NCI-H510A (cell line): ENCODE results near the gene SLC12A7.
"Not testable (repeated sequence)": the region's sequence is repeated elsewhere in the genome, so short reads cannot be mapped to it uniquely, and the experiment has no call there.

Source experiments
- DNase-seq: peaks from one replicate; lab custom pipeline; 2025; lab: John Stamatoyannopoulos, UW

SLC12A7 gene

DNA sequence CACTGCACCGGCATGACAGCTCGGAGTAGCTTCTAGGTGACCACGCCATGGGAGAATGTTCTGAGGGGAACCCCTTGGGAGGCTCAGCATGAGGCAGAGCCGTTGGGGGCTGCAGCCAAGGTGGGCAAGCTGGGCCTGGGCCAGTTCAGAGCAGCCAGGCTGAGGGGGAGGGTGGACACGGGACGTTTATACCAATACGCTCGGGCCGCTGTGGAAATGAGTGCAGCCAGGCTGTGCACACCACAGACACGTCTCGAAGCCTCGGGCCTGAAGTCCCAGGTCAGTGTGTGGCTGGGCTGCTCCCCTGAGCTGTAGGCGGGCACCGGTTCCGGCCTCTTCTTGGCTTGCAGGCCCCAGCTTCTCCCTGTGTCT lies 28.9 kb upstream of the SLC12A7 start:
- DNase-seq = no peak

- DNase-seq = peak; percentile 96
Measured at GRCh38 chr5:1140171-1140817, 28.4 kb upstream of the SLC12A7 start.

- DNase-seq = no peak
Measured at GRCh38 chr5:1139331-1140170, 27.7 kb upstream of the SLC12A7 start.

DNA sequence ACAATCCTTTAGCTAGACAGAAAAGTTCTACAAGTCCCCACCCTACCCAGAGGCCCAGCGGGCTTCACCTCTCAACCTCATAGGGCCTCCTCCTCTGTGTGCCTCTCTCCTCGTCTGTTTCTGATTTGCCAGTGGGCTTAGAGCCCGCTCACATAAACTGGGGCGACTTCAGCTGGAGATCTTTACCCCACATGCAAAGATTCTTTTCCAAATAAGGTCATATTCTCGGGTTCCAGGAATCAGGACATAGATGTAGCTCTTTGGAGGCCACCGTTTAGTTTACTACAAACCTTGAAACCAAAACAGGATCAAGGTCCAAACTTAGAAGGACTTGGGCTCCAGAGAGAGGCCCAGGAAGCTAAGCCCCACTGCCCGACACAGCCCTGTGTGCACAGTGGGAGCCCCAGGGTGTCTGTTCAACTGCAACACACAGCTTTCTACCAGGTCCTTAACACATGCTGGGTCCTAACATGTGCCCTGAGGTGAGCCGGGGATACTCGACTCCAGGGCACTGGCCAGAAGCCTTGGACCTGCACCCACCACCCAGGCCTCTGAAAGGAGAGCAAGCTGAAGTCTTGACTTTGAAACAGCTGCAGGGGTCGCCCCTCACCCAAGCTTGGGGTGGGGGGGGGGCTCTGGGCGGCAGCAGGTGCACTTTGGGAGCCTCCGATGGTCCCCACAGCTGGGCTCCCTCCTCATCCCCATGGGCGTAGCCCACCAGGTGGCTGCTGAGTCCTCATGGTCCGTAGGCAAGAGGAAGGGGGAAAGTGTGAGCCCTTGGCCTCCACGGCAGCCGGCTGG lies 26.8 kb upstream of the SLC12A7 start:
- DNase-seq = no peak

DNA sequence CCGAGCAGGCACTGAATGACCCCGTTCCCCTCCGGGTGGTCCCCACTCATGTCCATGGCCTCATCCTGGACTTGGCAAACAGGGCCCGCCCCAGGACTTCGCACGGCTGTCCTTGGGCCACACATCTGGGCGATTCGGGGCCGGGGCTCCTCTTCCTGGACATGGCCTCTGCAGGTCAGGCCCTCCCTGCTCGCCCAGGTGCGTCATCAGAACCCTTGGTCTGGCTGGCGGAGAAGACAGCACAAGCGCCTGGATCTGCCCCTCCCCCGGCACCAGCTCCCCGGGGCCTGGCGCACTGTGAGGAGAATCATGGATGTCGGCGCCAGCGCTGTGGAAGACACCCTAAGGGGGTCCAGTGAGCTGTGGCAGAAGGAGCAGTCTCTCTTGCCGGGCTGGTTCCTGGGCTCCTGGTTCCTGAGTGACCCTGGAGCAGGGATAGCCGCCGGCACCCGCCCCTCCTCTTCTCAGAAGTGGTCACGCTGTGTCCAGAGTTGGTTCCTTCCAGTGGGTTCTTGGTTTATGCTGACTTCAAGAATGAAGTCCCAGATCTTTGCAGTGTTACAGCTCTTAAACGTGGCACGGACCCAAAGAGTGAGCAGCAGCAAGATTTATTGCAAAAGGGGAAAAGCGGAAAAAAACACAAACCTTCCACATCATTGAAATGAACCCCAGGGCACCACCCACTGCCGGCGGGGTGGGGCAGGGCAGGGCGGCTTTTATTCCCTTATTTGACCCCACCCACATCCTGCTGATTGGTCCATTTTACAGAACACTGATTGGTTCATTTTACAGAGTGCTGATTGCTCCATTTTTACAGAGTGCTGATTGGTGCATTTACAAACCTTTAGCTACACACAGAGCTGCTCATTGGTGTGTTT lies 25.9 kb upstream of the SLC12A7 start:
- DNase-seq = no peak

- DNase-seq = no peak
Measured at GRCh38 chr5:1136814-1137213, 25.0 kb upstream of the SLC12A7 start.

GRCh38 chr5:1135696-1136525 lies 24.0 kb upstream of the SLC12A7 start:
- DNase-seq = no peak

DNA sequence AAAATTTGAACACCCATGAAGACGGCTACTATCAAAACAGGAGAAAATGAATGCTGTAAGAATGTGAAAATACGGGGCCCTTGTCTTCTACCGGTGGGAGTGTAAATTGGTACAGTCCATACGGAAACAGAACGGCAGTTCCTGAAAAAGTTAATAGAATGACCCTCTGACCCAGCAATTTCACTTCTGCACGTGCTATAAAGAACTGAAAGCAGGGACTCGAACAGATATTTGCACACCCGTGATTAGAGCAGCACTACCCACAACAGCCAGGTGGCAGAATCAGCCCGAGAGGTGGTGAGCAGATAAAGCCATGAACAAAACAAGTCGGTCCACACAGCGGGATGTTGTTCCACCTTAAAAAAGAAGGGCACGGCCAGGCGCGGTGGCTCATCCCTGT lies 22.6 kb upstream of the SLC12A7 start:
- no peak for DNase-seq

DNA sequence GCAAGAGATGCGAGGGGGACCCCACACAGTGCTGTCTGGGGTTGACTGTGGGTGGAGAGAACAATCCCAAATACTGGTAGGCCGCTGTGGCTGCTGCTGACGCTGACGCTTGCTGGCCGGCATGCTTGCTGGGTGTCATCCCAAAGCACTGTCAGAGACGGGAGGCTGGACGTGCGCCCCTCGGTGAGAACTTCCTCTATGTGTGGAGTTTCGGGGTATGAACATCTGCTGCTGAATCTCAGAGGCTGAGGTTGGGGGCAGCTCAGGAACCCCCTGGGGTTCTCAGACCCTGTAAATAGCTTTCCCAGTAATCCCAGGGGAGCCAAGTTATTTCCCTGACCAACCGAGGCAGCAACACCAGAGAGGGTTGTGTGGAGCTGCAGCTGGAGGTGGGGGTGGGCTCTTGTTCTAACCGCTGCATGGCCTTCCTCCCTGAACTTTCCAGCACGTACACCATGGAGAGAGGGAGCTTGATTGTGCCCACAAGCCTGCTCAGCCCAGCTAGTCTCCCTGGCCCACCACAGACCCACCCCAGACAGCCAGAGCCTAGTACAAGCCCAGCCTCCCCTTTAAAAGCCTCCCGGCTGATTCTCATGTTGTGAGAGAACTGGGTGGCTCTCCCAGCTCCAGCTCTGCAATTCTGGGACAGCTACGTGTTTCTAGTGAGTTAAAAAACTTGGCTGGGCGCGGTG lies 21.8 kb upstream of the SLC12A7 start:
- DNase-seq = no peak

GRCh38 chr5:1133108-1133507 lies 21.2 kb upstream of the SLC12A7 start:
- no peak for DNase-seq

DNA sequence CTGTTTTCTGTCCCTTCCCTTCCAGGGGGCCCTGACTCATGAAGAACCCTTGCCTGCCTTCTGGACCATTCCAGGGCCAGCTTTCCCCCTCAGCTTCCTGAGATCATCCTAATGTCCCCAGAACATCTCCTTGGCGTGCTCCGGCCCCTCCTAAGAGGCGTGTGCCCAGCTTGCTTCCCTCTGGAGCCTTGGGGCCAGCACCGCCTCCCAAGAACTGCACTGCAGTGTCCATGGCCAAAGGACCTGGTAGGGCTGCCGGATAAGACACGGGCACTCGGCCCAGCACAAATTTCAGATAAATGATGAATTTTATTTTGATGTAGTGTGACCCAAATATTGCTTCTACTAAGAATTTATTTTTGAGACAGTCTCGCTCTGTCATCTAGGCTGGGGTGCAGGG lies 20.7 kb upstream of the SLC12A7 start:
- no peak for DNase-seq

GRCh38 chr5:1131726-1132125 lies 19.9 kb upstream of the SLC12A7 start:
- no peak for DNase-seq

- DNase-seq = peak; percentile 37
Measured at GRCh38 chr5:1131191-1131621, 19.3 kb upstream of the SLC12A7 start.

GRCh38 chr5:1130218-1130946 lies 18.5 kb upstream of the SLC12A7 start:
- peak; percentile 99 for DNase-seq

DNA sequence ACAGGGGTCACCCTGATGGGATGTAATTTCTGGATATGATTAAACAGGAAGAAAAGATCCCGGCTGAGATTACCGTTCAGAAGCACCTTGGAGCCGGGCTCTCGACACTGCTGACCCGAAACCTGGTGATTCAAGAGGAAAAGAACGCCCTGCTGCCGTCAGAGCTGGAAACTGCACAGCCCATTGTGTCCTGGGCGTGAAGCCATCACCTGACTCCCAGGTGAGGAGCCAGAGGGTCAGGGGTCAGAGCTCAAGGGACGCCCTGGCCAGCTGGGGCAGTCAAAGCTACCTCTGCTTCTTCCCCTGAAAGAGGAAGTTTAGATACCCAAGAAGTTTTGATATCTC lies 17.8 kb upstream of the SLC12A7 start:
- no peak for DNase-seq

DNA sequence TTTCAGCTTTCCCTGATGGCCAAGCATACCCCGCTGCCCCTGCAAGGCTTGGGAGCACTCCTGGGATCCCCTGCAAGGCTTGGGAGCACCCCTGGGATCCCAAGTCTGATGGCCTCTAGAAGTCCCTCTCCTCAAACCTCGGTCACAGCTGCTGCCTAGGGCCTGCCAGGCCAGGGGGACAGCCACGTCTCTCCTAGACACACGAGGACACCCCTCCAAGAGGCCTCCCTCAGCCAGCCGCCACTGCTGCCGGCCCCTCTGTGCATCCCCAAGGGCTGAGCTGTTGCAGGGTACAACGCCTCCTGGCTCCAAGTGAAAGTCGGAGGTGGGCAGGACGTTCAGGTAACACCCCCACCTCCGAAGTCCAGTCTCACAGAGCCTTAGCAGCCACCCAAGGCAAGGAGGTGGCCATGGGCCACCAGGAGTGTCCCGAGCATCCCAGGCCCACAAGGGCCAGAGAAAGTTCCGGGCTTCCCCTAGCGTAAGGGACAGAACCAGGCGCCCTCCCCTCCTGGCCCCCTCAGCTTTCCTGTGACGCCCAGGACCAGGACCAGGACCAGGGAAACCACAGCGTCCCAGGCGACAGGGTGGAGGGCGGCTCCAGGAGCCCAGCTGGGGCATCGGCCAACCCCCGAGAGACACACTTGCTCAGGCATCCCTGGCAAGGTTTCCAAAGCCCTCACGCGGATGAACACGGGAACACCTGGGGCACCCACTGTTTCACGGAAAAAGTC lies 17.3 kb upstream of the SLC12A7 start:
- DNase-seq = no peak

DNA sequence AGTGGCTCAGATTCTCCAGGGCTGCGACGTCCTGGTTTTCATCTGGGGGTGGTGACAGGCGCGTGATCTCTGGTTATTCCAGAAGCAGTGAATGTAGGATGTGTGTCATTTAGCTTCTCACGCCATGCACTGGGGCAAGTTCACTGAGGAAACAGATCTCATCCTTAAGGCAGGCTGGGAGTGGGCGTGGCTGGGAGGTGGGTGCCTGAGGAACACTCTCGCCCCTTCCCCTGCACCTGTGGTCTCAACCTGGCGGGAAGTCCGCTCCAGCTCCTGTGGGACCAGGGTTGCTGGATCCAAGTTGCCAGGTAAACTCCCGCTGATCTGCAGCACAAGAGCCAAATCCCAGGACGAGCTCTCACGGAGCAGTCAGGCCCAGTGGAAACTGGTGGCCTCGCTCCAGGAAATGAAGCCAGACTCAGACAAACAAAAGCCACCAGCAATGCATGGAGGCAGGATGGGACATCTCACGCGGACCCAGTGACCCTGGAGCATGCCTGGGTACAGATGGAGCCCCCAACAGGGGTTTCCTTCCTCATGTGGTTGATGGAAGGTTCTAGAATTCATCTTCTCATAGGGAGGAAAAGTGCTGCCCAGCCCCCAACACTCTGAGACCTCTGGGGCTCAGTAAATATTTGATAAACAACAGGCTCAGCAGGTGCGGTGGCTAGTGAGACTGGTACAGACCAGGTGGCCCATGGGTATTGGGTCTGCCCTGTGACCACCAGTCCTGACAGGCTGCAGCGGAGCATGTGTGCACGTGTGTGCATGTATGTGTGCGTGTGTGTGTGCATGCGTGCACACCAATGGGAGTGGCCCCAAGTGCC lies 16.3 kb upstream of the SLC12A7 start:
- DNase-seq = peak; percentile 70

GRCh38 chr5:1125695-1126094 lies 13.8 kb upstream of the SLC12A7 start:
- DNase-seq = not testable (repeated sequence)
